ENCODE measurements around the gene ZNF486.

The ZNF486 gene

DNA sequence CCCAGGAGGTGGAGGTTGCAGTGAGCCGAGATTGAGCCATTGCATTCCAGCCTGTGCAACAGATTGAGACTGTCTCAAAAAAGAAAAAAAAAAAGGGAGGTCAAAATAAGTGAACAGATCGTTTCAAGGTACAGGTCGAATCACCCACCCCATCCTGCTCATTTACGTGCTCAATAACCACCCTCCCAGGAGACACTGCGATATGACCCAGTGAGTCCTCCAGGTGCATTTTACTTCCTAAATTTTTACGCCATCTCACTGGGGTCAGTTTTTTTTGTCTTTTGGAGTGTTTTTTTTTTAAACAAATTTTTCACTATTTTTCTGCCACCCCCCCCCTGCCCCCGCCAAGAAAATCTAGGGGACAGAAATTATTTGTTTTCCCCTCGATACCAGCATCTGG lies 68.1 kb downstream of the ZNF486 start:
- no peak for DNase-seq

DNA sequence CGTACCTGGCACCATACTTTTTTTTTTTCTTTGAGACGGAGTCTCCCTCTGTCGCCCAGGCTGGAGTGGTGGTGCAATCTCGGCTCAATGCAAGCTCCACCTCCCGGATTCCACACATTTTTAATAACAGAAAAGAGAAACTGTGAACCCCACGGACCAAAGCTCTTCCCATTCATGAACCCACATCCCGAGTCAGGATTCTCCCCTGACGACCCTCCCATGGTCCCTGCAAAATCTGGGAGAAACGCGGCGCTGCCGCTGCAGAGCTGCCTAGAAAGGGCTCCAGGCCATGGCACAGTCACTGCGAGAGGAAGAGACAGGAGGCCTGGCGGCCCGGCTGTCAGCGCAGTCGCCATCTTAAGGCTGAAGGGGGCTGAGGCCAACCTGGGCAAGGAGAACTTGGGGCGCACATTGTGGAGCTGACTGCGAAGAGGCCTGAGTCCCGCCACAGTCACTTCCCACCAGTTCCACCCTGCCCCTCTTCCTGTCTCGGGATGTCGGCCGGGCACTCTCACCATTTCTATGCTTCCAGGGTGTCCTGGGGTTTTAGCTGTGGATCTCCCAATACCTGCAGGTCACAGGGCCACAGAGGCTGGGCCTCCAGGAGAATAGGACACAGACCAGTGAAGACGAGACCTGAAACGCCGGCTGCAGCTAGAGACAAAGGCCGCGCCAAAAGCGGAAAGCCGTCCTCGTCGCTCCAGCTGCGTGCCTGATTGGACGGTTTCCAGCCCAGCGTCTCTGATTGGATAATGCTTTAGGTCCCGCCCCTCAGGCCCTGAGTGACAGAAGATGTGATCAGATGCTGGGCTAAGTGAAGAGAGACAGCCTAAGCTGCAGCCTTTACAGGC lies 71.0 kb downstream of the ZNF486 start:
- DNase-seq = peak; percentile 68 to 96 (median 88)

DNA sequence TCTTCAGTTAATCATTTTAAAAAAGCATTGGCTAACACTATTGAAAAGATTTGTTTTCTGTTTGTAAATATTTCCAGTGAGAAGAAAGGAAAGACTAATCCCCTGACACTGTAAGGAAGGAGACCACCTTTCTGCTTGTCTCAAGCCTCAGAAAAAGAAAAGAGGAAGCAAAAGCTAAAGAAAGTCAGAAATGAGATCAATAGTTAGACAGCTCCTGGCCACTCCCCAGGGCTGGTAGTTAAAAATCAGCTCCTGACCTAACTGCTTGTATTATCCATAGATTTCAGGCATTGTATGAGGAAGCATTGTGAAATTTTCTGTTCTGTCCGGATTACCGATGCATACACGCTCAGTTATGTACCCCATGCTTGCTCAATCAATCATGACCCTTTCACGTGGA lies 76.6 kb downstream of the ZNF486 start:
- no peak for DNase-seq

DNA sequence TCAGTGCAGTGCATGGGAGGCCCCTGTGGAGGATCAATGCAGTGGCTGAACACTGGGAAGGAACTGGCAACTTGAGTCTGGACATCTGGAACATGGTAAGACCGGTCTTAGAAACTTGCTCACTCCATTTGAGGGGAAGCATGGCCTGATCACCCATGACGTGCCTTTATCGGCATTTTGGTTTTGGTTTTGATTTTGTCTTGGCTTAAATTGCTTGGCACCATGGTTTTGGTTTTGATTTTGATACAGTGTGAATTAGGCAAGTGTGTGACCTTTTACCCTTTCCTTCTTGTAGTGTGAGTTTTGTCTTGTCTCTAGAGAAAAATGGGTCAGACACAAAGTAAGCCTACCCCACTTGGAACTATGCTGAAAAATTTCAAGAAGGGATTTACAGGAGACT lies 77.3 kb downstream of the ZNF486 start:
- no peak for DNase-seq

DNA sequence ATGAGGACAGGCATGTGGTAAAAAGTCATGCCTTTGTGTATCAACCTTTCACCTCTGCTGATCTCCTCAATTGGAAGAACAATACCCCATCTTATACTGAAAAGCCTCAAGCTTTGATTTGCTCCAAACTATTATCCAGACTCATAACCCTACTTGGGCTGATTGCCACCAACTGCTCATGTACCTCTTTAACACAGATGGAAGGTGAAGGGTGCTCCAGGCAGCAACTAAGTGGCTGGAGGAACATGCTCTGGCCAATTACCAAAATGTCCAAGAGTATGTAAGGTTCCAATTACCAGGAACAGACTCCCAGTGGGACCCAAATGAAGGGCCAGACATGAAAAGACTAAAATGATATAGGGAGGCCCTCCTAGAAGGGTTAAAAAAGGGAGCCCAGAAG lies 78.3 kb downstream of the ZNF486 start:
- peak in 1 of 3 experiments; percentile 3 for DNase-seq

DNA sequence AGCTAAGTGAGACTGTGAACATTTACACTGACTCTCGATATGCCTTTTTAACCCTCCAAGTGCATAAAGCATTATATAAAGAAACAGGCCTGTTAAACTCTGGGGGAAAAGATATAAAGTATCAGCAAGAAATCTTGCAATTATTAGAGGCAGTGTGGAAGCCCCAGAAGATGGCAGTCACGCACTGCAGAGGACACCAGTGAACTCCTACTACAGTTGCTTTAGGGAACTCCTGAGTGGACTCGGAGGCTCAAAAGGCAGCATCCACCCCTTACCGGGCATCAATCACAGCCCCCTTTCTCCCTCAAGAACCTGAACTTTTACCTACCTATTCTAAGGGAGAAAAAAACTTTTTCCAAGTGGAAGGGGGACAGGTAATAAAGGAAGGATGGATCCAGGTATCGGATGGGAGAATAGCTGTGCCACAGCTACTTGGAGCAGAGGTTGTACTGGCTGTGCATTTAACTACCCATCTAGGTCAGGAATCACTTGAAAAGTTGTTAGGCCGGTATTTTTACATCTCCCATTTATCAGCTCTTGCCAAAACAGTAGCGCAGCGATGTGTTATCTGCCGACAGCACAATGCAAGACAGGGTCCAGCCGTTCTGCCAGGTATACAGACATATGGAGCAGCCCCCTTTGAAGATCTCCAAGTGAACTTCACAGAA lies 80.1 kb downstream of the ZNF486 start:
- peak; percentile 3 to 56 (median 47) for DNase-seq

DNA sequence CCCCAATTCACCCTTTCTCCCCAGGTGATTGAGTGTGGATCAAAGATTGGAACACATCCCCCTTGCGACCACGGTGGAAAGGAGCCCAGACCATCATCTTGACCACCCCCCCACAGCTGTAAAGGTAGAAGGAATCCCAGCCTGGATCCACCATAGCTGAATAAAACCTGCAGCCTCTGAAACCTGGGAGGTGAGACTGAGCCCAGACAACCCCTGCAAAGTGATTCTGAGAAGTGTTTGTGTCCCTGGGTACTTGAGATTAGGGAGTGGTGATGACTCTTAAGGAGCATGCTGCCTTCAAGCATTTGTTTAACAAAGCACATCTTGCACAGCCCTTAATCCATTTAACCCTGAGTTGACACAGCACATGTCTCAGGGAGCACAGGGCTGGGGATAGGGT lies 81.2 kb downstream of the ZNF486 start:
- peak in 1 of 3 experiments; percentile 48 for DNase-seq
